Measurements from ENCODE around the gene GALNT14. TPM values are rescaled to one million over a fixed set of nuclear protein-coding genes. Genes with fewer than 3 reads are reported as not detected.

Gene GALNT14
- total and polyA plus RNA-seq, 9 donors = 1.4 to 6.9 (median 2.9) TPM

DNA sequence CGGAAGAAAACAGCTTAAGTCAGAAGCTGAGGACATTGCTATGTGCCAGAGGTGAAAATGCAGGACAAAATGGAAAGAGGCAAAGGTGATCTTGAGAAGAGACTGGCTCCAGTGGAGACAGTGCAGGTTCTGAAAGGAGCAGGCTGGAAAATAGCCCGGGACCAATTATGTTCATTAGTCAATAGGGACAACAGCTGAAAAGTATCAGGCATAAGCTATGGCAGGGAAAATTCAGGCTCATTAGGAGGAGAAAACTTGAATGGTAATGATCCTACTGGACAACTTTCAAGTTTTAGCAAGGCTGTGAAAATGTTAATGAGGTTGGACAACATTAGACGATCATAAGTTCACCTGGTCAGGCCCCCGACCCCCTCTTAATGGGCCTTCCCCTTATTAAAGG is 60.2 kb downstream of the GALNT14 start:
- 81% methylated on average over 2 of the region's 4 CpGs for WGBS (ENCODE audit: insufficient coverage)
- Histone ChIP-seq H3K4me1 (ENCODE audit: control insufficient read depth, insufficient read depth, low read length) (no peaks in the 10 kb centered on the region), H3K9me3 (replicated peaks; ENCODE audit: control insufficient read depth, low read depth, low read length) (no peaks in the 10 kb centered on the region), H3K27me3 (ENCODE audit: control insufficient read depth, insufficient read depth, low read length) (no peaks in the 10 kb centered on the region), H3K27ac (ENCODE audit: low read length) (no peak overlapping the region), H3K4me3 (ENCODE audit: low read length) (no peak overlapping the region), H3K36me3 (ENCODE audit: control insufficient read depth, insufficient read depth, low read length) (no peaks in the 10 kb centered on the region)
- no peak for DNase-seq

DNA sequence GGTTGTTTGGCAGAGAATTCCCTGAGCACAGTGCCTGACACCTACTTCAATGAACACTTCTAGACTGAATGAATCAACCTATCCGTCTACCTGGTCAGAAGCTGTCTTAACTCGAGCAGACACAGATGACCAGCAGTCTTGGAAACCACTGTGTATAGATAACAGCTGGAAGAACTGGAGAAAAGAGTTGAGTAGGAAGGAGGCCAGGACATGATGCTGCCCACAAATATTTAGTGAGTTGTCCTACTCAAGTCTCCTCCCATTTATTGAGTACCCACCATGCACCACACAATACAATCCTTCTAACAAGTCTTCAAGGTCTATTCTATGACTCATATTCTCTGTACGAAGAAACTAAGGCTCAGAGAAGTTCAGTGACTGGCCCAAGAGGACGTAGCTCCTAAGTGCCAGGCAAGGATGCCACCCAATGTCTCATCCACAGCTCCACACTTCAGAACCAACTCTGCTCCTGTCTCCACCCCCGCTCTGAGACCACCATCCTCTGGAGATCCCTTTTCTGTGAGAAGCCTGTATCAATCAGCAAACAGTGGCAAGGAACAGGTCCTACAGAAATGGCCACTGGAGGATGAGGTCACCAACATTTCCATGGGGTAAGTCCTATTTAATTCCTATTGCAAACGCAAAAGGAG is 62.2 kb downstream of the GALNT14 start:
- DNase-seq = no peak
- H3K4me3 ChIP-seq (ENCODE audit: low read length) = no peak overlapping the region
- H3K36me3 ChIP-seq (ENCODE audit: control insufficient read depth, insufficient read depth, low read length) = no peaks in the 10 kb centered on the region
- H3K4me1 ChIP-seq (ENCODE audit: control insufficient read depth, insufficient read depth, low read length) = no peaks in the 10 kb centered on the region
- 72% methylated on average over 3 of the region's 6 CpGs for WGBS (ENCODE audit: insufficient coverage)
- H3K27ac ChIP-seq (ENCODE audit: low read length) = no peak overlapping the region
- no peaks in the 10 kb centered on the region for H3K27me3 ChIP-seq (ENCODE audit: control insufficient read depth, insufficient read depth, low read length)
- H3K9me3 ChIP-seq (replicated peaks; ENCODE audit: control insufficient read depth, low read depth, low read length) = no peaks in the 10 kb centered on the region

DNA sequence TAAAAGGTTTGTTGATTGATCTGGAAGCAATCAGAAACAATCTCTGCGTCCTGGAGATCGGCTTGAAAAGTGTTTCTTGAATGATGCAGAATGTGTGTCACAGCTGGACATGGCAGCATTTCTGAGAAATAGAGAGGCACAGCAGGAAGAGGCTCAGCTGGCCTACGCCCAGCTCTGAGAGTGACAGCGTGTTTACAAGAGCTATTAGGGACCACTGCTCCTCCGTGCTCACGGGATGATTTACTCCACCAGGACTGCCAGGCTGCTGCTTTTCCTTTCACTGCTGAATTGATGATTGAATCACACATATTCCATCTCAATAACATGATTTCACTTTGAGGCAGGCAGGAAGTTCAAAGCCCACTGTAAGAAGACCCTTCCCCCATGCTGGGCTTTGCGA is 62.8 kb downstream of the GALNT14 start:
- 49% methylated on average over 4 of the region's 7 CpGs for WGBS (ENCODE audit: insufficient coverage)
- Histone ChIP-seq H3K36me3 (ENCODE audit: control insufficient read depth, insufficient read depth, low read length) (no peaks in the 10 kb centered on the region), H3K27me3 (ENCODE audit: control insufficient read depth, insufficient read depth, low read length) (no peaks in the 10 kb centered on the region), H3K4me1 (ENCODE audit: control insufficient read depth, insufficient read depth, low read length) (no peaks in the 10 kb centered on the region), H3K27ac (ENCODE audit: low read length) (no peak overlapping the region), H3K9me3 (replicated peaks; ENCODE audit: control insufficient read depth, low read depth, low read length) (no peaks in the 10 kb centered on the region), H3K4me3 (ENCODE audit: low read length) (no peak overlapping the region)
- DNase-seq = no peak

DNA sequence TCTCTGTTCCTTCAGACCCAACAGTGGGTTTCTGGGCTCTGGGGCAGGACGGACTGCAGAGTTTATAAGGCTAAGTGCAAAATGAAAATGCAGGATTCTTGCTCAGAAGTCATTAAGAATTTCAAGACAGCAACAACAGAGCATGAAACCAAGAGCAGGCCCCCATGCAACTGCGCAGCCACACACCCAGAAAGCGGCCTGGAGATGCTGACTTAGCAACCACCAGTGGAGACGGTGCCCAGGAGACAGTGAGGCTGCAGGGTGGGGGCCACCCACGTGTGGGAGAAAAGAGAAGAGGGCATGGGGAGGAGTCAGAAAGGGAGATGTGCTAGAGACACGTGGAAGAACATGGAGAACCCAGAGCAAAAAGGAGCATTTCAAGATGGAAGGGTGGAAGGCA is 66.5 kb downstream of the GALNT14 start:
- 84% methylated on average over 4 of the region's 6 CpGs for WGBS (ENCODE audit: insufficient coverage)
- Histone ChIP-seq H3K9me3 (replicated peaks; ENCODE audit: control insufficient read depth, low read depth, low read length) (no peaks in the 10 kb centered on the region), H3K36me3 (ENCODE audit: control insufficient read depth, insufficient read depth, low read length) (no peaks in the 10 kb centered on the region), H3K4me3 (ENCODE audit: low read length) (no peak overlapping the region), H3K27ac (ENCODE audit: low read length) (no peak overlapping the region), H3K27me3 (ENCODE audit: control insufficient read depth, insufficient read depth, low read length) (no peaks in the 10 kb centered on the region), H3K4me1 (ENCODE audit: control insufficient read depth, insufficient read depth, low read length) (no peaks in the 10 kb centered on the region)
- no peak for DNase-seq

DNA sequence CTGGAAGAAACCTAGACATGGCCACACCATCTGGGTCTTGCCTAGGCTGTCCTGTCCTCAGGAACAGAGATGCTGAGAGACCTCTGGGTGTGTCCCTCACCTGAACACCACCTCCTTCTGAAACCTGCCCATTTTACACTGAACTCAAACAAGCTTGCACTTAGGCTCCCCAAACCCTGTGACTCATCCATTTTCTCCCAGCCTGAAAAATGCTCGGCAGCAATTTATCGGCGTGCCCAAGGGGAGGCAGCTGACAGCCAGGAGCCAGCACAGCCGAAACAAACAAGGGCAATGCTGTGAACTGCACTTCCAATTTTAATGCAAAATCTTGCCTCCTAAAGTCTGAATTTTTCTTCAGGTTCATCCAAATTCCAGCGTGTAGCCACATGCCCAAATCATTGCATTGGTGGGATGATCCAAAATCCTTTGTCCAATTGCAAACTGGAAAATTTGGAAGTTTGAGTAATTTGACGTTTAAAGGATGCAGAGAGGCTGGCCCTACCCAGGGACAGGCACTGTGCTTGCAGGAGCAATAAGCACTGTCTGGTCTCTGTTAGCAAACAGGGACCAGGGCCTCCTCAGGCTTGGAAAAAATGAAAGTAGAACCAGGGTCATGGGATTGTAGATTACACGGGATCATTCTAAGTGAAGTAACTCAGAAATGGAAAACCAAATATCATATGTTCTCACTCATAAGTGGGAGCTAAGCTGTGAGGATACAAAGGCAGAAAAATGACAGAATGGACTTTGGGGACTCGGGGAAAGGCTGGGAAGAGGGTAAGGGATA is 67.7 kb downstream of the GALNT14 start:
- DNase-seq = no peak
- Histone ChIP-seq H3K27ac (ENCODE audit: low read length) (no peak overlapping the region), H3K36me3 (ENCODE audit: control insufficient read depth, insufficient read depth, low read length) (no peaks in the 10 kb centered on the region), H3K4me1 (ENCODE audit: control insufficient read depth, insufficient read depth, low read length) (no peaks in the 10 kb centered on the region), H3K4me3 (ENCODE audit: low read length) (no peak overlapping the region), H3K27me3 (ENCODE audit: control insufficient read depth, insufficient read depth, low read length) (no peaks in the 10 kb centered on the region), H3K9me3 (replicated peaks; ENCODE audit: control insufficient read depth, low read depth, low read length) (no peaks in the 10 kb centered on the region)
- 75% methylated on average over 5 of the region's 8 CpGs for WGBS (ENCODE audit: insufficient coverage)

DNA sequence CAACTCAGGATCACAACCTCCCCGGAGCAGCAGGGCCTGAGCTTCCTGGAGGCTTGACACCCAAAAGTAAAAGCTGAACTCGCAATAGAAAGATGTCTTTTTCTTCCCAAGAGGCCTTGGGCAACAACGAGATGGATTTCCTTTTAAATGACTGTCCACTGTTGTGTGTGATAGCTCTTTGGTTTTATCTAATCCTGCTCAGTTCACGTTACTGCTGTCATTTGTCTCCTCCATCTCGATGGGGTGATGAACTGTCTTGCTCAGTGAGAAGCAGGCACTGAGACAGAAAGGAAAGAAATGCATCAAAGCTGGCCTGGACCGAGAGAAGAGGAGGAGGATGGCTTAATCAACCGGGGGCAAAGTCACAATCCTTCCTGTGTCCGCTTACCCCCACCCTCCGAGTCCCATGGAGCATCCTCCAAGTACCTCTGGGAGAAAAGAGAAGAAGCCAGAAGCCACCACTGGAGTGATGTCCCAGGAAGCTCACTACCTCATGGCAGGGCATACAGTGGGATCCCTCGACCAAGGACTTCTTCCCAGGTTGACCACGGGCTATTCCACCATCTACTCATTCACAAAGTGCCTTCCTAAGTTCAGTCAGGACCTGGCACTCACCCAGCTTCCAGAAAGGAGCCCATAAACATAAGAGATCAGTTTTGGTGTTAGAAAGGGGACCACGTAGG is 68.5 kb downstream of the GALNT14 start:
- 73% methylated on average over 6 of the region's 12 CpGs for WGBS (ENCODE audit: insufficient coverage)
- Histone ChIP-seq H3K4me3 (ENCODE audit: low read length) (no peak overlapping the region), H3K36me3 (ENCODE audit: control insufficient read depth, insufficient read depth, low read length) (no peaks in the 10 kb centered on the region), H3K27ac (ENCODE audit: low read length) (no peak overlapping the region), H3K27me3 (ENCODE audit: control insufficient read depth, insufficient read depth, low read length) (no peaks in the 10 kb centered on the region), H3K9me3 (replicated peaks; ENCODE audit: control insufficient read depth, low read depth, low read length) (no peaks in the 10 kb centered on the region), H3K4me1 (ENCODE audit: control insufficient read depth, insufficient read depth, low read length) (no peaks in the 10 kb centered on the region)
- DNase-seq = no peak

DNA sequence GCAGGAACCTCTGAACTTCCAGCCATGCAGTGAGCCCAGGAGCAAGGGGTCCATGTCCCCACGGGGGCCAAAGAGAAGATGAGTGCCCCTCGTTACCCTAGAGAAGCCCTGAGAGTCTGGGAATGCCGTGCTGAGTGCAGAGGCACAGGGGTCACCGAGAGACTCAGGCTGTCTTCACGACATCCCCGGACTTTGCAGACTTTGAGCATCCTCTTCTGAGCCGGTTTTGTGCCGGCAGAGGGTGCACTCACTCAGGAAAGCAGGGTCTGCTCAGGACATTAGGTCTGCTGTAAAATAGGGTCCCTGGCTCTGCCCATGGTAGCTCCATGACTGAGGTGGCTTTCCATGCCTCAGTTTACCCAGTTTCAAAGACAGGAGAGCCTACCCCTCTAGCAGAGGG is 71.0 kb downstream of the GALNT14 start:
- no peaks in the 10 kb centered on the region for H3K4me1 ChIP-seq (ENCODE audit: control insufficient read depth, insufficient read depth, low read length)
- 62% methylated on average over 8 of the region's 8 CpGs for WGBS (ENCODE audit: insufficient coverage)
- no peak for DNase-seq
- H3K27me3 ChIP-seq (ENCODE audit: control insufficient read depth, insufficient read depth, low read length) = no peaks in the 10 kb centered on the region
- H3K4me3 ChIP-seq (ENCODE audit: low read length) = no peak overlapping the region
- H3K27ac ChIP-seq (ENCODE audit: low read length) = no peak overlapping the region
- H3K9me3 ChIP-seq (replicated peaks; ENCODE audit: control insufficient read depth, low read depth, low read length) = no peaks in the 10 kb centered on the region
- H3K36me3 ChIP-seq (ENCODE audit: control insufficient read depth, insufficient read depth, low read length) = no peaks in the 10 kb centered on the region

DNA sequence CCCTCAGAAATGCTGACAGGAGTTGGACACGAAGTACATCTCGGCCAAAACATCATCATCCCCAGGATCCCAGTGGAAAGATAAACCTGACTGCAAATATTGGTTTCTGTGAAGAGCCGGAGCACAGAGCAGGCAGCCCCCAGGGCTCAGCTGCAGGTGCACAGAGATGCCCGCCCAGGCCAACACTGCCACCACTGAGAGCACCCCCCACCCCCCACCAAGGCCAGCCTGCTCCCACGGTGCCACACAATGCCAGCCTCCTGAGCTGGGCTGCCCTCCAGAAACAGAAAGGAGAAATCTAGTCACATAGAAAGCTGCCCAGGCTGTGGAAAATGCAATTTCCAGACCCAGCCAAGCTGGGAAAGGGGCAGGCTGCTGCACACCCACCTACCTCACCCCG is 71.7 kb downstream of the GALNT14 start:
- no peak for DNase-seq
- 30% methylated on average over 6 of the region's 6 CpGs for WGBS (ENCODE audit: insufficient coverage)

DNA sequence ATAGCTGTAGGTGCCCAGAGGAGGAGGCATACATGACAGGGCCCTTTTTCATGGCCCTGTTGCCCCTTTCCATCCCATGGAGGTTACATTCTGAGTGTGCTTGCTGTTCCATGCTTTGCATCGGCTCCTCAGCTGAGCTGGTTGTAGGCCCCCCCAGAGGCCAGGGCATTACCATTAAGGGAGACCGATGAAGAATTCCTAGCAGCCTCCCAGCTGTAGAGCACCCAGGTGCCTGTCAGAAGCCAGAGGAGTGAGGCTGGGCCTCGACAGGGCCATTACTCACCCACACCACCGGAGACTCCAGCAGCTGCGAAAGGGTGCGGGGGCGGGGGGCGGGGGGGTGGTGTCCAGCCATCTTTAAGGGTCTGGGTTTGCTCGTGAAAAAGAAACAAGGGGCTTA is 72.2 kb downstream of the GALNT14 start:
- DNase-seq = no peak
- Histone ChIP-seq H3K4me3 (ENCODE audit: low read length) (no peak overlapping the region), H3K9me3 (replicated peaks; ENCODE audit: control insufficient read depth, low read depth, low read length) (no peaks in the 10 kb centered on the region), H3K36me3 (ENCODE audit: control insufficient read depth, insufficient read depth, low read length) (no peaks in the 10 kb centered on the region), H3K4me1 (ENCODE audit: control insufficient read depth, insufficient read depth, low read length) (no peaks in the 10 kb centered on the region), H3K27ac (ENCODE audit: low read length) (no peak overlapping the region), H3K27me3 (ENCODE audit: control insufficient read depth, insufficient read depth, low read length) (no peaks in the 10 kb centered on the region)
- 51% methylated on average over 4 of the region's 9 CpGs for WGBS (ENCODE audit: insufficient coverage)

More for the DNA sequence above, 71.7 kb downstream of the GALNT14 start:
- H3K4me1 ChIP-seq (ENCODE audit: control insufficient read depth, insufficient read depth, low read length) = no peaks in the 10 kb centered on the region
- H3K4me3 ChIP-seq (ENCODE audit: low read length) = no peak overlapping the region
- H3K27me3 ChIP-seq (ENCODE audit: control insufficient read depth, insufficient read depth, low read length) = no peaks in the 10 kb centered on the region
- H3K9me3 ChIP-seq (replicated peaks; ENCODE audit: control insufficient read depth, low read depth, low read length) = no peaks in the 10 kb centered on the region
- H3K36me3 ChIP-seq (ENCODE audit: control insufficient read depth, insufficient read depth, low read length) = no peaks in the 10 kb centered on the region
- H3K27ac ChIP-seq (ENCODE audit: low read length) = no peak overlapping the region

DNA sequence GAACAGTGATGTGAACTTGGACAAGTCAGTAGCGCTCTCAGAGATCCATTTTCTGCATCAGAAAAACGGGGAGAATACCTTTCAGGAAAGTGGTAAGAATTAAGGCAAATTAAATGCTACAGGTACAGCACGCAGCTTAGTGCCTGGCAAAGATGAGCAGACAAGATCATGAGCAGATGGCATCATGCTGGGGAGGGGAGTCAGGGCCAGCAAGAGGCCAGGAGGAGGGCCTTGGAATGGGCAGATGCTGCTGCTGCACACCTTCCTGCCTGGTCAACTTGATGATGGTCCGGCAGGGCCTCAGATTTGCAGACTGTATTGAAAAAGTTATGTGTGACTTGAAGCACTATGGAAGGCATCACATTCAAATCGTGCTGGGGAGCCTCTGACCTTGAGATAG is 72.9 kb downstream of the GALNT14 start:
- H3K4me1 ChIP-seq (ENCODE audit: control insufficient read depth, insufficient read depth, low read length) = no peaks in the 10 kb centered on the region
- DNase-seq = no peak
- WGBS (ENCODE audit: insufficient coverage) = 88% methylated on average over 3 of the region's 5 CpGs
- no peaks in the 10 kb centered on the region for H3K9me3 ChIP-seq (replicated peaks; ENCODE audit: control insufficient read depth, low read depth, low read length)
- H3K27me3 ChIP-seq (ENCODE audit: control insufficient read depth, insufficient read depth, low read length) = peaks cover 2% of the 10 kb centered on the region
- H3K36me3 ChIP-seq (ENCODE audit: control insufficient read depth, insufficient read depth, low read length) = no peaks in the 10 kb centered on the region
- no peak overlapping the region for H3K27ac ChIP-seq (ENCODE audit: low read length)
- no peak overlapping the region for H3K4me3 ChIP-seq (ENCODE audit: low read length)

Data from muscle of leg (tissue), 11 donors.